NCI-H510A (cell line): Measurements from ENCODE around the gene TMCO2.
"Not testable (repeated sequence)": the region's sequence is repeated elsewhere in the genome, so short reads cannot be mapped to it uniquely, and the experiment has no call there.

Experiments
- DNase-seq: peaks from one replicate; lab custom pipeline; 2025; lab: John Stamatoyannopoulos, UW

The TMCO2 gene

GRCh38 chr1:40247655-40248054 is at the start of gene TMCO2:
TSS of gene TMCO2 (plus strand) at chr1:40247937. CDS start at chr1:40247994, 57 bp downstream.
- DNase-seq = no peak

- no peak for DNase-seq
Measured at GRCh38 chr1:40199126-40199525, 48.6 kb upstream of the TMCO2 start.

GRCh38 chr1:40204856-40205255 is 42.9 kb upstream of the TMCO2 start:
- DNase-seq = no peak

- DNase-seq = no peak
Measured at GRCh38 chr1:40210511-40211204, 37.1 kb upstream of the TMCO2 start.

- DNase-seq = no peak
Measured at GRCh38 chr1:40218333-40218732, 29.4 kb upstream of the TMCO2 start.

GRCh38 chr1:40221471-40221905 is 26.2 kb upstream of the TMCO2 start:
- not testable (repeated sequence) for DNase-seq

- DNase-seq = no peak
Measured at GRCh38 chr1:40221977-40222772, 25.6 kb upstream of the TMCO2 start.

GRCh38 chr1:40224040-40224439 is 23.7 kb upstream of the TMCO2 start:
- DNase-seq = no peak

GRCh38 chr1:40226192-40226591 is 21.5 kb upstream of the TMCO2 start:
- DNase-seq = no peak

GRCh38 chr1:40232444-40232843 is 15.3 kb upstream of the TMCO2 start:
- no peak for DNase-seq

- DNase-seq = no peak
Measured at GRCh38 chr1:40239626-40240025, 8.1 kb upstream of the TMCO2 start.

- DNase-seq = no peak
Measured at GRCh38 chr1:40240390-40240789, 7.3 kb upstream of the TMCO2 start.

- no peak for DNase-seq
Measured at GRCh38 chr1:40241362-40241761, 6.4 kb upstream of the TMCO2 start.

GRCh38 chr1:40243351-40243750 is 4.4 kb upstream of the TMCO2 start:
- no peak for DNase-seq

GRCh38 chr1:40244138-40244744 is 3.5 kb upstream of the TMCO2 start:
- DNase-seq = no peak

- no peak for DNase-seq
Measured at GRCh38 chr1:40245686-40246085, 2.1 kb upstream of the TMCO2 start.

- DNase-seq = no peak
Measured at GRCh38 chr1:40248412-40248811, 675 bp downstream of the TMCO2 start.

GRCh38 chr1:40251456-40251855 is 3.7 kb downstream of the TMCO2 start:
- DNase-seq = no peak

- DNase-seq = no peak
Measured at GRCh38 chr1:40252601-40253000, 4.9 kb downstream of the TMCO2 start.

GRCh38 chr1:40255231-40255630 is 7.5 kb downstream of the TMCO2 start:
- DNase-seq = no peak

- DNase-seq = no peak
Measured at GRCh38 chr1:40256401-40257084, 8.8 kb downstream of the TMCO2 start.

- no peak for DNase-seq
Measured at GRCh38 chr1:40257313-40257687, 9.6 kb downstream of the TMCO2 start.
